ENCODE data around the gene ASB1.

Gene ASB1

DNA sequence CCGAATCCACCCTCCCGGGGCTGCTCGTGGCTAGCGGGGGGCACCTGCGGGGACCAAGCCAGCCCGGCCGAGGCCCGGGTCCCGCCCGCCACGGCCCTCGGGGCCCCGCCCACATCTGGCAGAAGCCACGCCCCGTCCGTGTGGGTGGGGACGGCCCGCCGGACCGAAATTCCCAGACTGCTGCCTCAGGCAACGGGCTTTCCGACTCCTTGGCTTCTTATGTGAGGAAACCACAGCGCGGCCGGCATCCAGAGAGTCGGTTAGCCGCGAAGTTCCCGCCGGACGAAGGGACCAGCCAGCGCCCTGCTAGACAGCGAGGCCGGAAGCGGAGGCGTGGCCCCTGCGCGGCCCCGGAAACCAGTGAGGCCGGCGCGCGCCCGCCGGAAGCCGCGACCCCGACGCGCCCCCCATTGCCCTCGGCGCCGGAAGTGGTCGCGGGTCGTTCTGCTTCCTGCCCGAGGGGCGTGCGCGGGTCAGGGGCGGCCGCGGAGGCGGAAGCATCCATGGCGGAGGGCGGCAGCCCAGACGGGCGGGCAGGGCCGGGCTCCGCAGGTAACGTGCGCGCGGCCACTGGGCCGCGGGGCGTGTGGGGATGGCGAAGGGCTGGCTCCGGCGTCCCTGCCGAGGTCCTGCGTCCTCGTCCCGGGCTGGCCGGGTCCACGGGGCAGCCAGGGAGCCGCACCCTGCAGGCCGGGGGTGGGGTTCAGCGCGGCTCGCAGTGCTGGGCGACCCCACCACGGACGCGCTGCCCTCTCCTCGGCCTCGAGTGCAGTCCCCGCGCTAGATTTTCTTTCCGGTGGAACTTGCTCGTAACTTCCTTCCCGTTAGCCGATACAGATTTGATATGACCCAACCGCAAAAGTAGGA lies at the start of gene ASB1:
ASB1 (plus strand) TSS at position 360 of the 867 bp plus-strand sequence; CDS start at position 504, 144 bp downstream.
- peaks cover 37% of the 10 kb centered on the region for H3K4me1 Mint-ChIP-seq
- peak; percentile 90 for ATAC-seq
- H3K27ac Mint-ChIP-seq = peak within 1 kb of the TSS; percentile 88
- H3K27me3 Mint-ChIP-seq = no peaks in the 10 kb centered on the region
- peak within 1 kb of the TSS; percentile 89 for H3K4me3 Mint-ChIP-seq
- H3K9me3 Mint-ChIP-seq = no peaks in the 10 kb centered on the region
- H3K36me3 Mint-ChIP-seq = peaks cover 16% of the 10 kb centered on the region

DNA sequence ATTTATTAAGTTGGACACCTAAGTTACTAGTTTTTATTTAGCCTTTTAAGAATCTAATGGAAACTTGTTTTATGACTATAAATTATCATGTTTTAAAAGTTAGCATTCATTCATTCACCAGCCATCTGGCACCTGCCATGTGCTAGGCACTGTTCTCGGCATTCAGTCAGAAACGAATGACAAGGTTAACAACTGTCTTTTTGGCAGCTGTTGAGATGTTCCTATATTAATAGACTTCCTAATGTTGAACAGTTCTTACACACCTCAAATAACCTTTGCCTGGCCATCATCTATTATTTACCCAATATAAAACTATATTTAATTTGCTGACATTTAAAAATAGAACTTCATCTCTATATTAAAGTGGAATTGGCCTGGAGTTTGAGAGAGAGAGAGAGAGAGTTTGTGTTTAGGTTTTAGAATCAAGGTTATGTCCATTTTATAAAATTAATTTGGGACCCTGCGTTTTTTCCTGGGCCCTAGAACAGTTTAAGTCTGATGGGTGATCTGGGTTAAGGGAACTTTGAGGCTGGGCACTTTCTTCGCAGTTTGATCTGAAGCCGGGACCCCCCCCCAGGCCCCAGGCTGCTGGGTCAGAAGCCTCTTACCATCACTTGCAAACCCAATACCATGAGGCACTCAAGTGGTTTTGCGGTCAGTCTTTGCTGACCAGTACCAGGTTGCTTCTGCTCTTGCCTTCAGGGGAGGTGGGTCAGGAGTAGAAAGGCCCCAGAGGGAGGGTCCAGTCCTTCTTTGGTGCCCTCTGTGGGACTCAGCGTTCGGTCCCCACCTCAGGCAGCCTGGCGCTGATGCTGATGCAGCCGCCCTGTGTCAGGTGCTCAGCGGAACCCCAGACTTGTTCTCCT lies 48.3 kb upstream of the ASB1 start:
- Mint-ChIP-seq H3K4me3 (no peak overlapping the region), H3K27ac (no peak overlapping the region), H3K4me1 (peaks cover 19% of the 10 kb centered on the region), H3K36me3 (peaks cover 48% of the 10 kb centered on the region), H3K27me3 (no peaks in the 10 kb centered on the region), H3K9me3 (peaks cover 5% of the 10 kb centered on the region)
- ATAC-seq = no peak

DNA sequence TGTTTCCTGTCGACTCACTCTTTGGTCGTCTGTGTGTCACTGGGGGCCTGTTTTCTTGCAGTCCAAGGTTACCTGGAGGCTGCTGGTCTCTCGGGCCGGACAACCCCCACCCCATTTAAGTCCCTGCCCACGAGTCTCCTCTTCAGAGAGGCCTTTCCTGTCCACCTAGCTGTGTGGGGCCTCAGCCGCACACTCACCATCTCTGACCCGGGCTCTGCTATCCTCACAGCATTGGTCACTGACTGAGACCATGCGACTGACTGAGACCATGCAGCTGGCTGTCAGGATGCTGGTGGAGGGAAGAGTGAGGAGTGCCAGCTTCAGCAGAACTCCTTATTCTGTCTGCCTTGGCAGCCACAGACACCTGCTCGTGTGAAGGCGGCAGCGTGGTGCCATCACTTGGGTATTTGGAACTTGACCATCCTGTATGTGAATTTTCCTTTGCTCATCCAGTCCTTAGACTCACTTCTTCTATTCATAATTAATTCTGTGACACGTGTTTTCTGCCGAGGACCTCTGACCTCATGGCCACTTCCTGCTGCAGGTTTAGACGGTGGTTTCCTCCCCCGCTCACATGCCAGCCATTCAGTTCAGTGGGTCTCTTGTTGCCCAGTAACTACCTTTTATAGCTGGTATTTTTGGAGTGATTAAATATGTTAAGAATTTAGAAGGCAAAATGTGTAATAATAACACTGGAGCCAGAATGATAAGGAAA lies 47.5 kb upstream of the ASB1 start:
- no peak overlapping the region for H3K27ac Mint-ChIP-seq

DNA sequence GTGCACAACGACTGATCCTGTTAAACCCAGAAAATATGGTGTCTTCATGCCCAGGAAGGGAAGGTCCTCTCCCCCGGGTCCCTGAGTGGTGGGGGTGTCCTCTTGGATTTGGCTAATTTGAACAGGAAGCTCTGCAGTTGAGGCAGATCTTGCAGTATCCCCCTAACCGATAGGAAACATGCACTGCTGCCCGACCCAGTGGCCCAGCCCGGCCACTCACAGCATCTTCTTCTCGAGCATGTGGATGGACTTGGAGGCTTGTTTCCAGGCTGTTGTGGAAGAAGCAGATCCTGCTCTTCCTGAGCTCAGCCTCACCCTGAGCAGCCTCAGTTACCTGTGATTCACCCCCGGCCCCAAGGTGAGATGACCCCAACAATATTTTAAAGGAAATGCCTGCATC lies 46.4 kb upstream of the ASB1 start:
- Mint-ChIP-seq H3K9me3 (peaks cover 5% of the 10 kb centered on the region), H3K4me1 (peaks cover 24% of the 10 kb centered on the region), H3K36me3 (peaks cover 36% of the 10 kb centered on the region), H3K27ac (no peak overlapping the region), H3K4me3 (no peak overlapping the region), H3K27me3 (no peaks in the 10 kb centered on the region)
- no peak for ATAC-seq

More for the DNA sequence above, 47.5 kb upstream of the ASB1 start:
- Mint-ChIP-seq H3K4me1 (peaks cover 24% of the 10 kb centered on the region), H3K36me3 (peaks cover 47% of the 10 kb centered on the region), H3K9me3 (peaks cover 5% of the 10 kb centered on the region), H3K4me3 (no peak overlapping the region), H3K27me3 (no peaks in the 10 kb centered on the region)
- no peak for ATAC-seq

DNA sequence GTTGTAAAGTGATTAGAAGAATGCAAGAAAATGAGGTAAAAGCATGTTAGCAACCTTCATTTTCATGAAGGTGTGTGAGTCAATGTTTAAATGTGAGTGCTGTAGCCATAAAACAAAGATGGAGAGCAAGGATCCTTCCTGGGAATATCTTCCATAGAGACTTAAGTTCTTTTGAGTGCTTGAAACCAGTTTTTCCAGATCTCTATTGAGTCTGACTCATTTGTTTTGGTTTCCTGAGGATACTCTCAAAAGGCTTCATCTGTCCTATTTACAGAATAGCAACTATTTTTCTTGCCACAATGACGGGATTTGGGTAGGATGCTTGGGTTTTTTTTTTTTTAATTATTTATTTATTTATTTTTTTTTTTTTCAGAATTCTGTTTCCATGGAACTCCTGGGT lies 45.9 kb upstream of the ASB1 start:
- no peak for ATAC-seq
- H3K27ac Mint-ChIP-seq = no peak overlapping the region
- no peaks in the 10 kb centered on the region for H3K27me3 Mint-ChIP-seq
- peaks cover 24% of the 10 kb centered on the region for H3K4me1 Mint-ChIP-seq
- peaks cover 37% of the 10 kb centered on the region for H3K36me3 Mint-ChIP-seq
- no peak overlapping the region for H3K4me3 Mint-ChIP-seq
- H3K9me3 Mint-ChIP-seq = peaks cover 5% of the 10 kb centered on the region

DNA sequence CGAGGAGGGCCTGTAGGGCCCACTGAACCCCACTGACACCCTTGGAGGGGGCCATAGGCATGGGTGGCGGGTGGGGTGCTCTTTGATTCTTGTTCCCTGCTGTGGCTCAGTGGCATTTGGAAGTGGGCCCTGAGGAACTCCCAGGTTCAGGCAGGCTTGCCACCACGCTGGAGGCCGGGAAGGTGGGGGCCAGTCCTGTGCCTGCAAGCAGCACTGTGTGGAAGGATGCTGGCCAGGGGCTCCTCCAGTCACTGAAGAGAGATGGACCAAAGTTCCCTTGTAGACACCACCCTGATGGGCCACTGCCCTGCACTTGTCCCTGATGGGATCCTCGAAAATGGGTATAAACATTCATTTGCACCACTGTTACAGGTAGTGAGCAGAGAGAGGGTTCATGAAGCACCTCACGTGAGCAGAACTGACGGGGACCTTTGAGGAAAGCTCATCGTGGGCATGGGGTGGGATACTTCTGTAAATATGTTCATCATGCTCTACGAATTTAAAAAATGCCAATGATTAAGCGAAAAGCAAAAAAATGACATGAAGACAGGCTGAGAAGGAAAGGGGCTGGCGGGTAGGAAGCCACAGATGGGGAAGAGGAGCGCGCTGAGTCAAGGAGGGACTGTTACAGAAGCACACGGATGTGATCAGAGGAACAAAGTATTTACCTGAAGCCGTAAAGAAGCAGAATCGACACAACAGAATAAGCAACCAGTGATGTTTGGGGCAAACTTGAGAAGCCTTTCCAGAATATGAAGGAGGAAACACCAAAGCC lies 45.2 kb upstream of the ASB1 start:
- Mint-ChIP-seq H3K27me3 (no peaks in the 10 kb centered on the region), H3K4me1 (peaks cover 23% of the 10 kb centered on the region), H3K36me3 (peaks cover 40% of the 10 kb centered on the region), H3K27ac (no peak overlapping the region), H3K4me3 (no peak overlapping the region), H3K9me3 (peaks cover 5% of the 10 kb centered on the region)
- ATAC-seq = no peak

GRCh38 chr2:238382381-238382781 lies 44.3 kb upstream of the ASB1 start:
- Mint-ChIP-seq H3K36me3 (peaks cover 40% of the 10 kb centered on the region), H3K27me3 (no peaks in the 10 kb centered on the region), H3K4me1 (peaks cover 15% of the 10 kb centered on the region), H3K4me3 (no peak overlapping the region), H3K9me3 (peaks cover 5% of the 10 kb centered on the region), H3K27ac (no peak overlapping the region)
- no peak for ATAC-seq

GRCh38 chr2:238383135-238383534 lies 43.6 kb upstream of the ASB1 start:
- H3K4me3 Mint-ChIP-seq = no peak overlapping the region
- H3K27ac Mint-ChIP-seq = no peak overlapping the region
- peaks cover 12% of the 10 kb centered on the region for H3K4me1 Mint-ChIP-seq
- peaks cover 40% of the 10 kb centered on the region for H3K36me3 Mint-ChIP-seq
- ATAC-seq = no peak
- H3K9me3 Mint-ChIP-seq = peaks cover 5% of the 10 kb centered on the region
- no peaks in the 10 kb centered on the region for H3K27me3 Mint-ChIP-seq

- Mint-ChIP-seq H3K9me3 (peaks cover 5% of the 10 kb centered on the region), H3K4me1 (peaks cover 12% of the 10 kb centered on the region), H3K36me3 (peaks cover 40% of the 10 kb centered on the region), H3K27ac (no peak overlapping the region), H3K4me3 (no peak overlapping the region), H3K27me3 (no peaks in the 10 kb centered on the region)
- ATAC-seq = no peak
These were observed 42.9 kb upstream of the ASB1 start for GRCh38 chr2:238383743-238384380.

DNA sequence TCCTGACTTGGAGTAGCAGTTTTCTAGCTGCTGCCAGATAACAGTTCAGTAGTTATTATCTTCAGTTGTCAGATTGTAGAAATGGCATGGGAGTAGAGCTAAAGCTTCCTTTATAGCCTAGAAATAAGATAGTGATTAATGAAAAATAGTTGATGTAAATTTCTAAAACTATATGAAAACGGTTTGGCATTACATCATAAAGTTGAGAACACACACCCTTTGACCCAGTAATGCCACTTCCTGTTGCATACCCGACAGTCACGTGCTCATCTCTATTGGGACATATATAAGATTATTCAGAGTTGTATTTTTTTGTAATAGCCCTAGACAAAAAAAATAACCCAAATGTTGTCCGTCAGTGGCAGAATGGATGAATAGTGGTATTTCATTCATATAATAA lies 39.4 kb upstream of the ASB1 start:
- Mint-ChIP-seq H3K4me1 (peaks cover 6% of the 10 kb centered on the region), H3K9me3 (peaks cover 5% of the 10 kb centered on the region), H3K27me3 (no peaks in the 10 kb centered on the region), H3K27ac (no peak overlapping the region), H3K4me3 (no peak overlapping the region), H3K36me3 (peaks cover 24% of the 10 kb centered on the region)
- ATAC-seq = no peak

DNA sequence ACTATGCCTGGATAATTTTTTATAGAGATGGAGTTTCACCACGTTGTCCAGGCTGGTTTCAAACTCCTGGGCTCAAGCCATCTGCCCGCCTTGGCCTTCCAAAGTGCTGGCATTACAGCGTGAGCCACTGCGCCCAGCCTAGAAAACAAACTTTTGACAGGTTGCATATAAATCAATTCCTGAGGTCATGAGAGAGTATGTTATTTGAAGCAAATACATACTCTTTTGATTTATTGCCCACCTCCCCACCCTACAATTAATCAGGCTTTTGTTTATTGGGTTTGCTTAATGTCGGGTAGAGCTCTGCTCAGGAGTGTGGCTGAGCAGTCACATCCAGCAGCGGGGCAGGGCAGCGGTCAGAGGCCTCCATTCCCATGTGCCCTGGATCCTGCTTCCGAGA lies 37.9 kb upstream of the ASB1 start:
- H3K9me3 Mint-ChIP-seq = peaks cover 3% of the 10 kb centered on the region
- peaks cover 19% of the 10 kb centered on the region for H3K36me3 Mint-ChIP-seq
- no peak overlapping the region for H3K4me3 Mint-ChIP-seq

GRCh38 chr2:238389988-238390589 lies 36.6 kb upstream of the ASB1 start:
- H3K4me3 Mint-ChIP-seq = no peak overlapping the region
- no peak for ATAC-seq
- no peaks in the 10 kb centered on the region for H3K4me1 Mint-ChIP-seq
- no peaks in the 10 kb centered on the region for H3K9me3 Mint-ChIP-seq
- H3K27me3 Mint-ChIP-seq = no peaks in the 10 kb centered on the region
- peaks cover 16% of the 10 kb centered on the region for H3K36me3 Mint-ChIP-seq
- H3K27ac Mint-ChIP-seq = no peak overlapping the region

More for the DNA sequence above, 37.9 kb upstream of the ASB1 start:
- Mint-ChIP-seq H3K27me3 (no peaks in the 10 kb centered on the region), H3K27ac (no peak overlapping the region), H3K4me1 (peaks cover 5% of the 10 kb centered on the region)
- ATAC-seq = no peak

- Mint-ChIP-seq H3K27ac (no peak overlapping the region), H3K4me3 (no peak overlapping the region), H3K27me3 (no peaks in the 10 kb centered on the region), H3K9me3 (no peaks in the 10 kb centered on the region), H3K36me3 (peaks cover 11% of the 10 kb centered on the region), H3K4me1 (no peaks in the 10 kb centered on the region)
- no peak for ATAC-seq
These were observed 35.6 kb upstream of the ASB1 start for GRCh38 chr2:238391042-238391689.

All from stimulated activated memory B cell treated with anti-CD40 and anti-IgM and Interleukin-4, amounts not matched to agents 10 μg/mL and 1 μg/mL and 100 μg/mL, for 72 hours (primary cell).